HG03457 (cell line): ENCODE results near the gene IMPA2.

Experiments
- ATAC-seq: cut with Tn5 transposase; IDR thresholded peaks from one replicate; pipeline ENCODE4 v1.9.1; 2021; ENCODE audit warnings: moderate number of reproducible peaks; ENCODE audit not compliant: unreplicated experiment

Gene IMPA2

GRCh38 chr18:12046046-12046750 lies 64.9 kb downstream of the IMPA2 start:
- no peak for ATAC-seq

DNA sequence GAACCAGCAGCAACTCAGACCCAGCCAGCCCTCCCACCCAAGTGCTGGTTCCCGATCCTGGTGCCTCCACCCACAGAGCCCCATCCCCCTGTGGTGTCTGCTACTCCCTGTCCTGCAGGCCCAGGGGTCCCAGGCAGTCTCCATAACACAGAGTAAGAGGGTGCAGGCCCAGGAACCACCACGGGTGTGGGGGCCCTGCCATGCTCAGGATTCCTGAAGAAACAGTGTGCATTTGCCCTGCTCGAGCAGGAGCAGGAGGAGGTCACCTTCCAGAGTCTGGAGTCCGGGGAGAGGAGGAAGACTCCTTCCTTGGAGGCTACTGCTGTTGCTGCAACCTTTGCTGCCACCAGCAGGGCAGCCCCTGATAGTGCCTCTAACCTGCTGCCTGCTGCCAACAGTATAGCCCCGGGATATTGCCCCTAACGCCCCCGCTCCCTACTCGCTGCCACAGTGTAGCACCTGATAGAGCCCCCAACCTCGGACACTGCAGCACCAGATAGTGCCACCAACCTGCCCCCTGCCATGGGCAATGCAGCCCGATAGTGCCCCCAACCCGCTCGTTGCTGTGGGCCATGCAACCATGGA lies 65.5 kb downstream of the IMPA2 start:
- no peak for ATAC-seq

GRCh38 chr18:12048010-12048826 lies 66.9 kb downstream of the IMPA2 start:
- ATAC-seq = no peak

- ATAC-seq = no peak
These were observed 67.5 kb downstream of the IMPA2 start for GRCh38 chr18:12048827-12049175.

GRCh38 chr18:12049978-12050811 lies 68.9 kb downstream of the IMPA2 start:
- ATAC-seq = peak; percentile 62

DNA sequence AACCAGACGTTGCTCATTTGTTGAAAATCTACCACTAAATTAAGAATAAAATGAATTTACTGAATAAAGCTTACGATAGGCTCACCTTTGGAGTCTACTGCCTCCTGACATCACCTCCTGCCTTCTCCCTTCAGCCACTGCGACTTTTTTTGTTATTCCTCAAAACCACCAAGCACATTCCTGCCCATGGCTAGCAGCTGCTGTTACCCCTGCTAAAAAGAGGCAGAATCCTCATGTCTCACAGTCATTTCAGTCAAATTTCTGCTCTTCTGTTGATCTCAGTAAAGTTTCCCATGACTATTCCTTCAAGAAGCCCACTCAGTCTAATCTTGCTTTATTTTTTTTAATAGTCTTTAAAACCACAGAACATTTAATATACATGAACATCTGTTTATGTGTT lies 71.6 kb downstream of the IMPA2 start:
- no peak for ATAC-seq

- no peak for ATAC-seq
These were observed 72.0 kb downstream of the IMPA2 start for GRCh38 chr18:12053289-12053688.

GRCh38 chr18:12056034-12056883 lies 75.0 kb downstream of the IMPA2 start:
- no peak for ATAC-seq

DNA sequence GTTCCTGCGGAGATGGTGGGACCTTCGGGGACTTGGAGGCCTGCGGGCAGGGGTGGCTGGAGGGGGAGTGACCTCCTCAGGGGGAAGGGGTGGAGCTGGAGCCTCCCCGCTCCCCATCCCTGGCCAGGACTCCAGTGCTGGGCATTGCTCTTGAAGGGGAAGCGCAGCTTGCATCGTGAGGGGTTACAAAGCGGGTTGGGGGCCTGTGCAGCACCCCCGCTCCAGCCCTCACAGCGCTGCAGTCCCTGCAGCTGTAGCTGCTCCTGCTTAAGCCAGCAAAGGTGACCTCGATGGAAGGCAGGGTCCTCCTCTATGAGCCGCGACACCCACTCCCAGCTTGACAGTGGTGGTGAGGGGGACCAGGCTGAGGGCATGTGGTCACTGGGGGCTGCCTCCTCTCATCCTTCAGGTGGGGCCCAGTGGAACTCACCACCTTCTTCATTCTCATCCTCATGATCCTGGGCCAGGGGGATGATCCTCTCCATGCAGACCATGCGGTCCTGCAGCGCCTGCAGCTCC lies 75.6 kb downstream of the IMPA2 start:
- ATAC-seq = no peak

DNA sequence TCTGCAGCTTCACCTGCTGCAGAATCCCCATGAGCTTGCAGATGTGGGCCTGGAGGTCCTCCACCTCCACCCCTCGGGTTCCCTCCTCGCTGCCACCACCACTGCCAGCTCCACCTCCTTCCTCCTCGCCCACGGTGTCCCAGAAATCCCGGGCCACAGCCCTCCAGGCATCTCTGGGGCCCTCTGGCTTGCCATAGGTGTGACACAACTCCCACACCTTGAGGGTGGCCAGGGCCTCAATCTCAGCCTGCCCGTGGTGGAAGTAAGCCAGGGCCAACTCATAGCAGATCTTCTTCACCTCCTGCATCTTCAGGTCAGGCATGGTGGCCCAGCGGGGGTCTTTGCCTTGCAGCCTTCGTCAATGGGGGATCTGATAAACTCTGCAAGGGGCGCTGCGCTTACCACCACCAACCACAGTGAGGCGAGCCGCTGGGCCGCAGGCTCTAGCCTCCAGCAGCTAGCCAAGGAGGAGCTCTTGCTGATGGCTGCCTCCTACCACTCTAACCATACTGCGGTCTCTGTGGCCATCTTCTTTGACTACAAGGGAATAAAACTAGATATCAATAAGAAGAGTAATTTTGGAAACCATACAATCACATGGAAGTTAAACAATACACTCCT lies 76.2 kb downstream of the IMPA2 start:
- ATAC-seq = no peak

GRCh38 chr18:12059334-12060181 lies 78.3 kb downstream of the IMPA2 start:
- ATAC-seq = no peak

- no peak for ATAC-seq
These were observed 79.0 kb downstream of the IMPA2 start for GRCh38 chr18:12060182-12060870.

DNA sequence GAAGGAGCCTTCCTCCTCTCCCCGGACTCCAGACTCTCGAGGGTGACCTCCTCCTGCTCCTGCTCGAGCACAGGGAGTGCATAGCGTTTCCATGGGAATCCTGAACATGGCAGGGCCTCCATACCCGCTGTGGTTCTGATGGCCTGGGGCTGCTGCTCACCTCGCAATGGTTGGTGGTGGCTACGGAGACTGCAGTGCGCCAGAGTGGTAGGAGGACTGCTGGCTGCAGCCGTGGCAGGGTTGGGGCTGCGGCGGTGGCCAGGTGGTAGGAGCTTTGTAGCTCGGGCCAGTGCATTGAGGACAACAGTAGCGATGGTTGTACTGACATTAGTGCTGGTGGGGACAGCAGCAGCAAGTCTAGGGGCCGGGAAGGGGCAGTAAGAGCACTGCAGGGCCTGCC lies 80.4 kb downstream of the IMPA2 start:
- no peak for ATAC-seq

- no peak for ATAC-seq
These were observed 81.7 kb downstream of the IMPA2 start for GRCh38 chr18:12062974-12063373.

DNA sequence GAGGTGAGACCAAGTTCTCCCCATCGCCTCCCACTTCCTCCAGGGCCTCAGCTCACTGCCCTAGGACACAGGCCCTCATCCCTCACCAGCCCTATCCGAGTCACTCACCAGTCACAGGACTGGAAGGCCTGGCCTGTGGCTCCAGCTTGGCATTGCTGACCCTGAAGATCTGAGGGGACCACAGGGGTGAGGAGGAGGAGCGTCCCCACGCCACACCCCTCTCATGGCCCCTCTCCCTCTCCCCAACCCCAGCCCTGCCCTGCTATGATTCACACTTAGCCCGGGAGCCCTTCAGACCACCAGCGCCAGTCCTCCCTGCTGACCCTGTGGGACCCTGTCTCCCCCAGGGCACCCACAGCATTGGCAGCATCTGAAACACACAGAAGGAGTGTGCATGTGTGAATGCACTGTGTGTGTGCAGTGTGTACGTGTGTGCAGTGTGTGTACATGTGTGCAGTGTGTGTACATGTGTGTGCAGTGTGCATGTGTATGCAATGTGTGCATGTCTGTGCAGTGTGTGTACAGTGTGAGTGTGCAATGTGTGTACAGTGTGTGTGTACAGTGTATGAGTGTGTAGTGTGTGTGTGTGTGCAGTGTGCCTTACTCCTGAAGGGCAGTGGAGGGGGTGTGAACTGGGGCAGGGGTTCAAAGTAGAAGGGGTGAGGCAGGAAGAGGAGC lies 82.9 kb downstream of the IMPA2 start:
- no peak for ATAC-seq

DNA sequence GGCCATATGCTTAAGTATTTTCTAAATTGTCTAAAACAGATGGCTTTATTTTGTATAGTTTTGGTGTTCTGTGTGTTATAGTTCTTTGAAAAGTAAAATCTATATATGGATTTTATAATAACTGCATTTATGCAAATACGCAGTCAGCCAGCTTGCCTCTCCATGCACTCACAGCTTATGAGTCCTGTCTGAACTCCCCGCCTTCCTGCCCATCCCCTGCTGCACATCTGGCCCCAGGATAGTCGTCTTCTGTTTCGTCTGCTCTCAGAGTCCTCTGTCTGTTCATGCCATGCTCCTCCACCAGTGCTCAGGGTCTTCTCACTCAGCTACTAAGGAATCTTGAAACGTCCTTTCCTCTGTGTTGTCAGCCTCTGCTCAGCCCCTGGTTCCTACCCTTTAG lies 84.1 kb downstream of the IMPA2 start:
- ATAC-seq = no peak

- ATAC-seq = no peak
These were observed 85.7 kb downstream of the IMPA2 start for GRCh38 chr18:12066910-12067511.
